Breast epithelium (tissue), 3 donors: ENCODE results near the gene IQGAP2.

Source experiments
- POLR2AphosphoS5 ChIP-seq, 3 donors: sonication (generic); formaldehyde crosslinking; IDR thresholded peaks; one replicate each; pipeline ENCODE4 v1.6.1; 2017; ENCODE audit warnings: antibody characterized with exemption in 3 of 3
- TF ChIP-seq, protein P1 (sequence below), 3 donors: fragments of 450-650 bp; IDR thresholded peaks; one replicate each; pipeline ENCODE4 v1.5.1; 2016 to 2017; ENCODE audit warnings: antibody characterized with exemption in 3 of 3, mild to moderate bottlenecking in 3 of 3, moderate library complexity in 3 of 3

DNA sequence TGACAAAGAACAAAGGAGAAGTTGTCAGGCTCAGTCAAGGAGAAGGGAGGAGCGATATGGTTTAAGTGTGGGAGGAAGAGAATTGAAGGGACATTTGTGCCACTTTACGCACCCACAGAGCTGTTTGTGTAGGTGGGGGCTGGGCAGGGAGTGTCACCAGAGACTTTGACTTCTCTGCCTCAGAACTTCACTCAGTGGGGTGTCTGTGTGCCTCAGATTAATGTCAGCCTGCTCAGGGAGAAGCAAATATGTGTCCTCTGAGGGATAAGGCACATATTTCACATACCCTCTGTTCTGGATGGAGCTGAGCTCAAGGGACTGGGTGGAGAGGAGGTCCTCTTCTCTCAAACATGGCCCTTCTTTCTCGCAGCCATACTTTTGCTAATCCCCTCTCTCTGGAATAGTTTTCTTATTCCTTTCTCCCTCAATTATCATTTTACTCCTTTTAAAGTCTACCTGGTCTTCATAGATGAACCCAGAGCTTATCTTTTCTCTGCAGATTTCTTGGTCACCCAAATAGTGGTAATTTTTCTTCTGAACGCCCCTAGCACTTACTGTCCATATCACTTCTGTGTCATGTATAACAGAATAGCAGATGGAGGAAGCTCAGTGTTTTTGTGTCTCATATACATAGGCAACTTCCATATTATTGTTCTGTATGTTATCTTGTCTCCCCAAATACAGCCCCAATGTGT is 77.0 kb downstream of the IQGAP2 start:
- TF ChIP-seq, protein P1, sequence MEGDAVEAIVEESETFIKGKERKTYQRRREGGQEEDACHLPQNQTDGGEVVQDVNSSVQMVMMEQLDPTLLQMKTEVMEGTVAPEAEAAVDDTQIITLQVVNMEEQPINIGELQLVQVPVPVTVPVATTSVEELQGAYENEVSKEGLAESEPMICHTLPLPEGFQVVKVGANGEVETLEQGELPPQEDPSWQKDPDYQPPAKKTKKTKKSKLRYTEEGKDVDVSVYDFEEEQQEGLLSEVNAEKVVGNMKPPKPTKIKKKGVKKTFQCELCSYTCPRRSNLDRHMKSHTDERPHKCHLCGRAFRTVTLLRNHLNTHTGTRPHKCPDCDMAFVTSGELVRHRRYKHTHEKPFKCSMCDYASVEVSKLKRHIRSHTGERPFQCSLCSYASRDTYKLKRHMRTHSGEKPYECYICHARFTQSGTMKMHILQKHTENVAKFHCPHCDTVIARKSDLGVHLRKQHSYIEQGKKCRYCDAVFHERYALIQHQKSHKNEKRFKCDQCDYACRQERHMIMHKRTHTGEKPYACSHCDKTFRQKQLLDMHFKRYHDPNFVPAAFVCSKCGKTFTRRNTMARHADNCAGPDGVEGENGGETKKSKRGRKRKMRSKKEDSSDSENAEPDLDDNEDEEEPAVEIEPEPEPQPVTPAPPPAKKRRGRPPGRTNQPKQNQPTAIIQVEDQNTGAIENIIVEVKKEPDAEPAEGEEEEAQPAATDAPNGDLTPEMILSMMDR (IDR thresholded peaks at IDR 0.05) = no peak
- no peak for TF ChIP-seq POLR2AphosphoS5 (IDR thresholded peaks at IDR 0.05)
